ENCODE measurements around the gene INPP5A. TPM values are rescaled to one million over a fixed set of nuclear protein-coding genes. Genes with fewer than 3 reads are reported as not detected.

INPP5A gene
- total and polyA plus RNA-seq, 2 of the 13 experiments (the other 11 are each of a cell fraction or from before 2014, with no cell fraction given), result 17.5 to 37.9 TPM

DNA sequence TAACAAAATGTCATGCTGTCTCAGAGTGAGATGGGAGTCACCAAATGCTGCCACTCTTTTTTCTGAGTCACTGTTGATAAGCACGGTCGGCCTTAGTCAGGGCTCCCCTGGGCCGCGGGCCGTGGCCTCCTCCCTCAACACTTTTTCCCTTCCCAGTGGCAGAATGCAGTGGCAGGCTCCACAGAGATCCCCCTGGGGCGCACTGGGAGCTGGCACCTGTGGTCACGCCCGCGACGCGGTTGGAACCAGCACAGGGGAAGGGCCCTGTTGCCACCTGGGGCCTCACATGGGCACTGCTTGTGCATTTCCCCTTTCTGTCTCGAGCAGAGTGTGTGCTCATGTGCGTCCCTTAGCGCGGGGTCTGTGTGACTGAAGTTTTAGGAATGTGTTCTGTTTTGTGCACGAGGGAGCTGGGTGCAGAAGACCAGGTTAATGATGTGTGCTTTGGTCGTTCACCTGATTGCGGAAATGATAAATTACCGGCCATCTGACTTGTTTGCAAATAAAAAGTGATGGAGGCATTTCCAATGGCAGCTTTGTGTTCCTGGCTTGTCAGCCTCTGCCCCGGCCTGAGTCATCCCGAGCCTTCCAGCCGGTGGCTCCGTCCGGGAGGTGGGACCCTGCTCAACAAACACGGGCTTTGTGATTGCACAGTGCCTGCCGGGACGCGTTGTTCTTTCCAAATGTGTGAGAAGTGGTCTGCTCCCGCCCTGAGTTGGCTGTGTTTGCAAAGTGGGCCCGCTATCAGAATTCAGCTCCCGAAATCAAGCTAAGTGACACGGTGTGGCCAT lies 147.7 kb downstream of the INPP5A start (continued):
- TF ChIP-seq, protein P1, sequence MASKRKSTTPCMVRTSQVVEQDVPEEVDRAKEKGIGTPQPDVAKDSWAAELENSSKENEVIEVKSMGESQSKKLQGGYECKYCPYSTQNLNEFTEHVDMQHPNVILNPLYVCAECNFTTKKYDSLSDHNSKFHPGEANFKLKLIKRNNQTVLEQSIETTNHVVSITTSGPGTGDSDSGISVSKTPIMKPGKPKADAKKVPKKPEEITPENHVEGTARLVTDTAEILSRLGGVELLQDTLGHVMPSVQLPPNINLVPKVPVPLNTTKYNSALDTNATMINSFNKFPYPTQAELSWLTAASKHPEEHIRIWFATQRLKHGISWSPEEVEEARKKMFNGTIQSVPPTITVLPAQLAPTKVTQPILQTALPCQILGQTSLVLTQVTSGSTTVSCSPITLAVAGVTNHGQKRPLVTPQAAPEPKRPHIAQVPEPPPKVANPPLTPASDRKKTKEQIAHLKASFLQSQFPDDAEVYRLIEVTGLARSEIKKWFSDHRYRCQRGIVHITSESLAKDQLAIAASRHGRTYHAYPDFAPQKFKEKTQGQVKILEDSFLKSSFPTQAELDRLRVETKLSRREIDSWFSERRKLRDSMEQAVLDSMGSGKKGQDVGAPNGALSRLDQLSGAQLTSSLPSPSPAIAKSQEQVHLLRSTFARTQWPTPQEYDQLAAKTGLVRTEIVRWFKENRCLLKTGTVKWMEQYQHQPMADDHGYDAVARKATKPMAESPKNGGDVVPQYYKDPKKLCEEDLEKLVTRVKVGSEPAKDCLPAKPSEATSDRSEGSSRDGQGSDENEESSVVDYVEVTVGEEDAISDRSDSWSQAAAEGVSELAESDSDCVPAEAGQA (IDR thresholded peaks at IDR 0.05; ENCODE audit: low read depth), result no peak
- TF ChIP-seq, protein P1 (CRISPR knock-in tag; IDR thresholded peaks at IDR 0.05; ENCODE audit: borderline replicate concordance), result no peak
- TF ChIP-seq ZNF160 (CRISPR knock-in tag; IDR thresholded peaks at IDR 0.05), result no peak
- TF ChIP-seq, protein P2, sequence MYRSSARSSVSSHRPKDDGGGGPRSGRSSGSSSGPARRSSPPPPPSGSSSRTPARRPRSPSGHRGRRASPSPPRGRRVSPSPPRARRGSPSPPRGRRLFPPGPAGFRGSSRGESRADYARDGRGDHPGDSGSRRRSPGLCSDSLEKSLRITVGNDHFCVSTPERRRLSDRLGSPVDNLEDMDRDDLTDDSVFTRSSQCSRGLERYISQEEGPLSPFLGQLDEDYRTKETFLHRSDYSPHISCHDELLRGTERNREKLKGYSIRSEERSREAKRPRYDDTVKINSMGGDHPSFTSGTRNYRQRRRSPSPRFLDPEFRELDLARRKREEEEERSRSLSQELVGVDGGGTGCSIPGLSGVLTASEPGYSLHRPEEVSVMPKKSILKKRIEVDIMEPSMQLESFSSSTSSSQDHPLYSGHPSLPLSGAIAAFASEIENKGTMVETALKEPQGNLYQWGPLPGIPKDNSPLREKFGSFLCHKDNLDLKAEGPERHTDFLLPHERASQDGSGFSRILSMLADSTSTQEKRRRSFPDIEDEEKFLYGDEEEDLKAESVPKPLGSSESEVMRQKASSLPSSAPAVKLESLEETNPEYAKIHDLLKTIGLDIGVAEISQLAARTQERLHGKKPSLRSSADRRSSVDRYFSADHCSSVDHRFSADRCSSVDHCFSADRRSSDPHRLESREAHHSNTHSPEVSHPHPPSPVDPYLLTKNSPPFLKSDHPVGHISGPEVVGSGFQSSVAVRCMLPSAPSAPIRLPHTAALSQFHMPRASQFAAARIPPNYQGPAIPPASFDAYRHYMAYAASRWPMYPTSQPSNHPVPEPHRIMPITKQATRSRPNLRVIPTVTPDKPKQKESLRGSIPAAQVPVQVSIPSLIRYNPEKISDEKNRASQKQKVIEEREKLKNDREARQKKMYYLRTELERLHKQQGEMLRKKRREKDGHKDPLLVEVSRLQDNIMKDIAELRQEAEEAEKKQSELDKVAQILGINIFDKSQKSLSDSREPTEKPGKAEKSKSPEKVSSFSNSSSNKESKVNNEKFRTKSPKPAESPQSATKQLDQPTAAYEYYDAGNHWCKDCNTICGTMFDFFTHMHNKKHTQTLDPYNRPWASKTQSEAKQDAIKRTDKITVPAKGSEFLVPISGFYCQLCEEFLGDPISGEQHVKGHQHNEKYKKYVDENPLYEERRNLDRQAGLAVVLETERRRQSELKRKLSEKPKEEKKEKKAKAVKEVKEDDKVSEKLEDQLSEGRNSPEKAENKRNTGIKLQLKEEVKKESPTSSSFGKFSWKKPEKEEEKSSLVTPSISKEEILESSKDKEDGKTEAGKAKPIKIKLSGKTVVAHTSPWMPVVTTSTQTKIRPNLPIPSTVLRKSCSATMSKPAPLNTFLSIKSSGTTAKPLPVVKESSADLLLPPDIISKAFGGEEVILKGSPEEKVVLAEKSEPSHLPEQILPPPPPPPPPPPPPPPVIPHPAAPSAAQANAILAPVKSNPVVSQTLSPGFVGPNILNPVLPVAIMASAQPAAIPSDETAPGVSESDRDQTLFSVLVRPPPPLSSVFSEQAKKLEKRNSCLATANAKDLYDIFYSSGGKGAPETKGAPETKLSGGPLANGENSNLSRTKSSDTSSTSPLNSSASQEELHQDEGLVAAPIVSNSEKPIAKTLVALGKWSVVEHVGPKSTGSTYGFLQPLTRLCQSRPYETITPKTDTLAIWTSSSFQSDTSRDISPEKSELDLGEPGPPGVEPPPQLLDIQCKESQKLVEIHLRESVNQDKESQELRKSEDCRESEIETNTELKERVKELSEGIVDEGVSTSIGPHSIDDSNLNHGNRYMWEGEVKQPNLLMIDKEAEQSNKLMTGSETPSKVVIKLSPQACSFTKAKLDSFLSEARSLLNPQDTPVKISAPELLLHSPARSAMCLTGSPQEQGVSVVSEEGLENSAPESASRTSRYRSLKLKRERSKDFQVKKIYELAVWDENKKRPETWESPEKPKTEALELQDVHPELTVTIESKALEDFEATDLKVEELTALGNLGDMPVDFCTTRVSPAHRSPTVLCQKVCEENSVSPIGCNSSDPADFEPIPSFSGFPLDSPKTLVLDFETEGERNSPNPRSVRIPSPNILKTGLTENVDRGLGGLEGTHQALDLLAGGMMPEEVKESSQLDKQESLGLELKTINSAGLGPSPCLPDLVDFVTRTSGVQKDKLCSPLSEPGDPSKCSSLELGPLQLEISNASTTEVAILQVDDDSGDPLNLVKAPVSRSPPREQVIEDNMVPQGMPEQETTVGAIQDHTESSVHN (CRISPR knock-in tag; IDR thresholded peaks at IDR 0.05), result no peak
- TF ChIP-seq ZNF563 (CRISPR knock-in tag; IDR thresholded peaks at IDR 0.05), result 0 out of 2 replicates have a peak, but pooled peaks have one; percentile 35
- no peak for TF ChIP-seq ZNF567 (CRISPR knock-in tag; IDR thresholded peaks at IDR 0.05; ENCODE audit: borderline replicate concordance)
- TF ChIP-seq, protein P3, sequence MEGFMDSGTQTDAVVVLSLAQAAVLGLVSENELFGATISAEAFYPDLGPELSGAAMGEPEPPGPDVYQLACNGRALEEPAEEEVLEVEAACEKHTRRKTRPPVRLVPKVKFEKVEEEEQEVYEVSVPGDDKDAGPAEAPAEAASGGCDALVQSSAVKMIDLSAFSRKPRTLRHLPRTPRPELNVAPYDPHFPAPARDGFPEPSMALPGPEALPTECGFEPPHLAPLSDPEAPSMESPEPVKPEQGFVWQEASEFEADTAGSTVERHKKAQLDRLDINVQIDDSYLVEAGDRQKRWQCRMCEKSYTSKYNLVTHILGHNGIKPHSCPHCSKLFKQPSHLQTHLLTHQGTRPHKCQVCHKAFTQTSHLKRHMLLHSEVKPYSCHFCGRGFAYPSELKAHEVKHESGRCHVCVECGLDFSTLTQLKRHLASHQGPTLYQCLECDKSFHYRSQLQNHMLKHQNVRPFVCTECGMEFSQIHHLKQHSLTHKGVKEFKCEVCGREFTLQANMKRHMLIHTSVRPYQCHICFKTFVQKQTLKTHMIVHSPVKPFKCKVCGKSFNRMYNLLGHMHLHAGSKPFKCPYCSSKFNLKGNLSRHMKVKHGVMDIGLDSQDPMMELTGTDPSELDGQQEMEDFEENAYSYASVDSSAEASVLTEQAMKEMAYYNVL (CRISPR knock-in tag; IDR thresholded peaks at IDR 0.05; ENCODE audit: borderline replicate concordance), result no peak; the same call in 1 of the 2 replicates
- no peak for TF ChIP-seq STAG1 (CRISPR knock-in tag; IDR thresholded peaks at IDR 0.05)
- 0 out of 2 replicates have a peak, but pooled peaks have one; percentile 18 for TF ChIP-seq POLR2AphosphoS5 (IDR thresholded peaks at IDR 0.05; ENCODE audit: low read depth, low read length)
- TF ChIP-seq SCMH1 (CRISPR knock-in tag; IDR thresholded peaks at IDR 0.05; ENCODE audit: borderline replicate concordance), result no peak
- no peak for TF ChIP-seq ZNF138 (CRISPR knock-in tag; IDR thresholded peaks at IDR 0.05; ENCODE audit: low read depth)

Measured in HepG2 (cell line).